Melanocyte of skin (primary cell): ENCODE measurements around the gene SPINDOC. TPM values are rescaled to one million over a fixed set of nuclear protein-coding genes. Genes with fewer than 3 reads are reported as not detected.

ENCODE experiments used
- small RNA-seq, 2 donors: library from RNA; depleted of rRNA; stranded (forward); fragments of <200 nt; gene quantifications; one replicate each; pipeline ENCODE3, GENCODE V24; 2012
- total RNA-seq, 2 donors: library from RNA; depleted of rRNA; stranded (reverse); fragments of >200 nt; gene quantifications; 2 replicates each; pipeline ENCODE4 v1.2.3, GENCODE V29; 2012

SPINDOC gene
- total RNA-seq, result 10 to 100 TPM; 23.1 to 38.6 TPM

GRCh38 chr11:63813035-63813562 is at the start of gene SPINDOC:
Gene SPINDOC, plus strand, starts transcription at chr11:63813456. Its CDS starts 231 bp downstream, at chr11:63813687.

DNA sequence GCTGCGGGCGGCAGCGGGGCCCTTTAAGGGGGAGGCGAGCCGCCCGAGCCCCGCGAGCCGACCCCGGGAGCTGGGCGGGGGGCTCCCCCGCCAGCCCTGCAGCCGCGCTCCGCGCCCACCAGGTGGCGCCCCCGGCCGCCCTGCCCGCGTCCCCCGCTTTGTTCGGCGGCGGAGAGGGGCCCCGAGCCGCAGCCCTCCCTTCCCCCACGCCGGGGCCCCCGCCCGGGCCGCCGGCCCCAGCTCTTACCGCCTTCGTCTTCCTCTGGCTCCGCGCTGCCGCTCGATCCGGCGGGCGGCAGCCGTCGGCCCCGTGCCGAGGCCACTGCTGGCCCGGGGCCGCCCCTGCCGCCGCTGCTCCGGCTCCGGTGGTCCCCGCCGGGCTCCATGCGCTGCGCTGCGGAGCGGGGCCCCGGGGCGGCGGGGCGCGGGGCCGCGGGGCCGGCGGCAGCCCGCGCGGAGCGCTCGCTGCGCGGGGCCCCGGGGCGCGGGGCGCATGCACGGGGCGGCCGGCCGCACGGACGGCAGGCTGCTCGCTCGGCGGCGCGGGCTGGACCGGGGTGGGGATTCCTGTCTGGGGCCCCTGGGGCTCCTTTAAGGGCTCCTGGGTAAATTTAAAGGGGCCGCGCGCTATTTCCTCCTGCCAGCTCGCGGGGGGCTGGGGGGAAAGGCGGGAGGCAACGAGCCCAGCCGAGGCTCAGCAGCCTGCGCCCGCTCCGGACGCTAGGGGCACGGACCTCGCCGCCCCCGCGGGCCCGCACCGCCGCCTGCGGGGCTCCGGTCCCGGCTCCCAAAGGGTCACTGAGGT is 44.8 kb upstream of the SPINDOC start, which contains the start of gene ZFTA:
Gene ZFTA, minus strand, starts transcription at position 539 of the 805 bp plus-strand sequence. Its CDS starts 153 bp downstream, at position 386.

GRCh38 chr11:63838678-63839507 is 25.6 kb downstream of the SPINDOC start, which contains the start of gene MARK2:
Gene MARK2, plus strand, starts transcription at chr11:63839110. Its CDS starts 397 bp downstream, at chr11:63839507.

Small RNAs within 50 kb of the gene (small RNA-seq; reads per million reads assigned to genes)
- gene AP006289.1 (0 reads per million in 2 donors), gene RN7SL596P (0 reads per million in 2 donors)

Other genes starting within 250 kb of the SPINDOC start
- 10 to 100 TPM; 17.6 to 25.0 TPM for gene PLAAT3, start 199.0 kb upstream of the SPINDOC start, total RNA-seq
- 10 to 100 TPM; 36.6 to 57.8 TPM for gene ATL3, start 142.1 kb upstream of the SPINDOC start, total RNA-seq
- gene RTN3, start 132.0 kb upstream of the SPINDOC start, total RNA-seq, result 10 to 100 TPM; 29.3 to 39.3 TPM
- gene ZFTA, start 44.7 kb upstream of the SPINDOC start, total RNA-seq, result 1 to 10 TPM; 8.6 to 9.0 TPM
- gene MARK2, start 25.7 kb downstream of the SPINDOC start, total RNA-seq, result 10 to 100 TPM; 15.8 to 19.3 TPM
- gene RCOR2, start 103.7 kb downstream of the SPINDOC start, total RNA-seq, result under 1 TPM in 1 of 2 donors, not detected in 1; under 0.01 TPM
- gene NAA40, start 125.5 kb downstream of the SPINDOC start, total RNA-seq, result 10 to 100 TPM in 1 of 2 donors, 1 to 10 TPM in 1; 6.2 to 12.0 TPM
- 100 to 1,000 TPM; 365 to 406 TPM for gene COX8A, start 161.2 kb downstream of the SPINDOC start, total RNA-seq
- 10 to 100 TPM; 58.2 to 74.3 TPM for gene OTUB1, start 173.0 kb downstream of the SPINDOC start, total RNA-seq
- gene FLRT1, start 222.5 kb downstream of the SPINDOC start, total RNA-seq, result not detected